GM10847 (cell line): Measurements from ENCODE around the gene BAMBI.

Experiments
- POLR2A ChIP-seq: IDR thresholded peaks from 2 replicates; pipeline ENCODE4 v1.6.1; 2011; ENCODE audit not compliant: insufficient read length; ENCODE audit errors: extremely low read depth

BAMBI gene, protein sequence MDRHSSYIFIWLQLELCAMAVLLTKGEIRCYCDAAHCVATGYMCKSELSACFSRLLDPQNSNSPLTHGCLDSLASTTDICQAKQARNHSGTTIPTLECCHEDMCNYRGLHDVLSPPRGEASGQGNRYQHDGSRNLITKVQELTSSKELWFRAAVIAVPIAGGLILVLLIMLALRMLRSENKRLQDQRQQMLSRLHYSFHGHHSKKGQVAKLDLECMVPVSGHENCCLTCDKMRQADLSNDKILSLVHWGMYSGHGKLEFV

DNA sequence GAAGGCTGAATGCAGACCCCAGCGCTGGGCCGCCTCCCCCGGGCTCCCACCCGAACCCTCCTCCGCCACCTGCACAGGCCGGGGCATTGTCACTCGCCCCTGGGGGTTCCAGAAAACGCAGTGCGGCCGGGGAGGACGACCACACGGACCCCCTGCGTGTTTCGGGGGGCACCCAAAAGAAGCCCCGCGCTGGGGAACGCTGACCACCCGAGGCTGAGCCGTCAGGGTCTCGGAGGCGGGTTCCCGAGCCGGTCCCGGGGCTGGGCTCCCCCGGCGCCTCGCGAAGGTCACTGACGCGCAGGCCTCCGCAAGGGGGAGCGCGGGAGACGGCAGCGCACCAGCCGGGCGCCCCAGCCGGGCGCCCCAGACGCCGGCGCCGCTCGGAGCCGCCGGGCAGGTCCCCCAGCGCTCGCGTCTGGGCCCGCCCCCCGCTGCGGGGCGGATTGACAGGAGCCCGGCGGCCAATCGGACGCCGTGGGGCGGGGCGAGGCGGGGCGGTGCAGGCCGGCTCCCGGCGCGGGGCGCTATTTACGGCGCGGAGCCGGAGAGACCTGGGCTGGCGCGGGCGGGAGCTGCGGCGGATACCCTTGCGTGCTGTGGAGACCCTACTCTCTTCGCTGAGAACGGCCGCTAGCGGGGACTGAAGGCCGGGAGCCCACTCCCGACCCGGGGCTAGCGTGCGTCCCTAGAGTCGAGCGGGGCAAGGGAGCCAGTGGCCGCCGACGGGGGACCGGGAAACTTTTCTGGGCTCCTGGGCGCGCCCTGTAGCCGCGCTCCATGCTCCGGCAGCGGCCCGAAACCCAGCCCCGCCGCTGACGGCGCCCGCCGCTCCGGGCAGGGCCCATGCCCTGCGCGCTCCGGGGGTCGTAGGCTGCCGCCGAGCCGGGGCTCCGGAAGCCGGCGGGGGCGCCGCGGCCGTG lies at the start of gene BAMBI:
Gene BAMBI (plus strand): TSS at position 554 of the 920 bp plus-strand sequence. CDS start 377 bp downstream, outside the sequence.
- TF ChIP-seq POLR2A, result no peak

GRCh38 chr10:28628184-28628893 lies 49.0 kb upstream of the BAMBI start:
- TF ChIP-seq POLR2A, result no peak

- TF ChIP-seq POLR2A, result no peak
Measured at GRCh38 chr10:28631896-28632583, 45.3 kb upstream of the BAMBI start.

DNA sequence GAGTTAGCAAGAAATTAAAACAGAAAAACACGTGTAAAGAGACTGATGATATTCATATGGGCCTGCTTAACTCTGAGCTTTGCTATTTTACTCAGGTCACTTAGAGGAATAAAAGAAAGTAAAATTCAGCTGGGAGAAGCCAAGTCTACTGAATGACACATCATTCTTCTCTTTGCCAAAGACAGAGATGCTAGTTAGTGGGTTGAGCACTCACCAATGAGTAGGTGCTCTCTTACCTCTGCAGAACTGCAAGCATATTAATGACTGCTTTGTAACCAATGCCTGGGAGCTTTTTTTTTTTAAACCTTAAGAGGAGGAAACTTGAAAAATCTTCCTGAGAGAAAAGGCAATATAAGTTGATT lies 44.8 kb upstream of the BAMBI start:
- TF ChIP-seq POLR2A, result no peak

GRCh38 chr10:28633750-28634149 lies 43.6 kb upstream of the BAMBI start:
- no peak for TF ChIP-seq POLR2A

- no peak for TF ChIP-seq POLR2A
Measured at GRCh38 chr10:28637346-28637745, 40.0 kb upstream of the BAMBI start.

- no peak for TF ChIP-seq POLR2A
Measured at GRCh38 chr10:28638392-28638791, 38.9 kb upstream of the BAMBI start.

- no peak for TF ChIP-seq POLR2A
Measured at GRCh38 chr10:28640551-28640950, 36.8 kb upstream of the BAMBI start.

DNA sequence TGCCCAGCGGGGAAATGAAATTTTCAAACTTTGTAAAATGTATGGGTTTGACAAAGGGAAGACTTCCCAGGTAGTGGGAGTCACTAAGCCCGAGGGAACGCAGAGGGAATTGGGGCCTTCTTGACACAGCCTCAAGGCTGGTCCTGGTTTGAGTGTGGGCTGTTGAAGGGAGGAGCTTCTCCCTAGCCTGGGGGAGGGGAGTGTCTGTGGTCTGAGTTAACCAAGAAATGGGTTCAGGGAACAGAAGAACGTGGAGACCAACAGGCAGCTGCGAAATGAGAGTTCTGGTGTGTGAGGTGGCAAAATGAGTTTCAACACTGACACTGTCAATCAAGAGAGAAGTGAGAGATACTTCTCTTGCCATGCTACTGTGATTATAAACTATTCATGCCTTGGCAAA lies 32.7 kb upstream of the BAMBI start:
- TF ChIP-seq POLR2A, result no peak

DNA sequence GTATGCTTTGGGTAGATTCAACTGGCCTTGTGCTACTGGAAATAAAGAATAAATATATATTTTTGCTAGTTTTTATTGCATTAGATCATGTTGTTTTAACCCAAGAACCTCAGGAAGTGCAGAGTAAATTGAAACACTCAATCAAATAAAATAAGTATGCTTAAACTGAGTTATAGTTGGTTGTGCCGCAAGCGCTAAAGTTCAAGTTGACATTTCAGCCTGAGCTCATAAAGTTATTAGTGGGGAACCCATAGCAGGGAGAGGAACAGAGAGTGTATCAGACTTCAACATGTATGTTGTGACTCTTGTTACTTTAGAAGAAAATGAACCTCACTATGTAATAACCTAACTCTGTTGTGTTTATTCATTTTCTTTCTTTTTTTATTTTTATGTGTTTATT lies 25.2 kb upstream of the BAMBI start:
- no peak for TF ChIP-seq POLR2A

DNA sequence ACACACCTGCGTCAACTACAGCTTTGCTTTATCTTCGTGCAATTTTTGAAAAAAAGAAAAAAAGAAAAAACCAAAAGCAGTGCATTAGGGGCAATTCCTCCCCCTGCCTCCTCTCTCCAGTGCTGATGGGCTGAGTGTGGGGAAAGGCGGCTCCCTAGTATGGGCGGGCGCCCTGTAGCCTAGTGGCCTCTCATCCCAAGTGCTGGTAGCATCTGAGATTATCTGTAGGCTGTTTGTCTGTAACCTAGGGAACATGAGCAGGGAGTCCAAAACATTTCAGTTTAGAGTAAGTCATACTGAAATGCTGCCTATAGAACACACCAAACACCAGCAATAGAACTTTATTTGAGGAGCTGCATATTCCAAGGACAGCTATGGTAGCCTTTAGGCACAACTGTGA lies 24.6 kb upstream of the BAMBI start:
- no peak for TF ChIP-seq POLR2A

GRCh38 chr10:28661035-28661434 lies 16.3 kb upstream of the BAMBI start:
- no peak for TF ChIP-seq POLR2A

DNA sequence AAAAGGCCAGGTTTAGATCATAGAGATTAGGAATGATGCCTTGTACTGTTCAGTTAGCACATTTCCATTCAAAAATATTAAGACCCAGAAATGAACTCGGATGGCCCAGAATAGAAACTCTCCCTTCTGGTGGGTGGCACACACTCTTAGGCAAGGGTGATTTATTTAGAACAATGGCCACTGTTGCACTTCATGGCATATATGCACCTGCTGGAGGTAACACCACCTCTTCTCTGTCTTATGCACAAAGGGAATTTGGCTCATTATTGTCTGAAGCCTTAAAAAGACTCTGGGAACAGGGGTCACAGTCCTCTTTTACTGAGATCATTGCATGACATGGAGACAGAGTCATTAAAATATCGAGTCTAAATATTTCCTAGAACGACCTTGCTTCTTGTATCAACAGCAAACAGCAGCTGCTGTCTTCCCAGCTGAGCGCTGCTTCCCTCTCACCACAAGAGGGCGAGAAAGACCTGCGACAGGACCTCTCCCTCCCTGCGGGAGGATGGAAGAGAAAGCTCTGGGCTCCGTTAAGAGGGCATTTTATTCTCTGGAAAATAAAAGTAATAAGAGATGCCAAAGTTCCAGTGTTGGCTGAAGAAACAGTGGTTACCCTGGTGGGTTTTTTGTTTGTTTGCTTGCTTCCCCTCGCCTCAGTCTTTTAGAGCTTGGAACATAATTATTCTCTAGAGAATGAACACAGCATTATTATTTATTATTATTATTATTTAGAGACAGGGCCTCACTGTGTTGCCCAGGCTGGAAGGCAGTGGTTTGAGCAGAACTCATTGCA lies 13.5 kb upstream of the BAMBI start:
- TF ChIP-seq POLR2A, result no peak

DNA sequence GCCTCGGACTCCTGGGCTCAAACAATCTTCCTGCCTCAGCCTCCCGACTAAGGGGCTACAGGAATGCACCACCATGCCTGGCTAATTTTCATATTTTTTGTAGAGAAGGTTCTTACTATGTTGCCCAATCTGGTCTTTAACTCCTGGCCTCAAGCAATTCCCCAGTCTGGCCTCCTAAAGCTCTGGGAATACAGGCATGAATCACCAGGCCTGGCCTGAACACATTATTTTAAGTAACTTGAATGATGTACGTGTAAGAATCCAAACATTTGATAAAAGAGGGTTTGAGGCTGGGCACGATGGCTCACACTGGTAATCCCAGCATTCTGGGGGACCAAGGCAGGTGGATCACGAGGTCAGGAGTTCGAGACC lies 13.0 kb upstream of the BAMBI start:
- no peak for TF ChIP-seq POLR2A

DNA sequence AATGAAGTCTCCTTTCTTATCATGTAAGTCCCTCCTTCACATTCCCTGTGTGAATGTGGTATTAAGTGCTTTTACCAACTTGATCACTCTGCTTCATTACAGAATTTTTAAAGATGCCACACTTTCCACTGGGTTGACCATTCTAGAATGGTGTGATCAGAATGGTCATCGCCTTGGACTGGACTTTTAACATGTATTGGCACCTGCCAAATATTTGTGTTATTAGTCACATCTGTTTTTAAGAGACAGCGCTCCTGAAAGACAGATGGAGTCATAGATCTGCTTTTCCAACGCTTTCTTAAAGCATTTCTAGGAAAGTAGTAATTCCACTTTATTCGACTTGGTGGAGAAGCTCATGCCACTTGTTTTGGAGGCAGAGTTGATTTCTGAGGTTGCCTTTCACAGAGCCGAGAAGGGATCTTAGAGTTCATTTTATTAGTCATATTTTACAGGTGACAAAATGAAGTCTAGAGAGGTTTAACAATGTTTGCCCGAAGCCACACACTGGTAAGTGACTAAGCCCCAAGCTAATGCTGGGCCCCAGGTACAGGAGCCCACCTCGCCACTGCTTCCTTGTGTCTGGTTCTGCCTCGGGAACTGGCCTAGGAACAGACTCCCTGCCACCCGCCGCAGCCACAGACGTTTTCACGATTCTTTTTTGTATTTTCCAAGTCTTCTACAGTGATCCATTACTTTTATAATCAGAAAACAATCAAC lies 10.4 kb upstream of the BAMBI start:
- no peak for TF ChIP-seq POLR2A
